ENCODE results near the gene PDHB. TPM values are rescaled to one million over a fixed set of nuclear protein-coding genes. Genes with fewer than 3 reads are reported as not detected.
A peak's percentile ranks its signal among the peaks of the same experiment; 100 is the strongest.

The PDHB gene
- total and polyA plus RNA-seq, 2 of the 13 experiments (the other 11 are each of a cell fraction or from before 2014, with no cell fraction given), result 108 to 153 TPM

GRCh38 chr3:58433400-58434167 is at the start of gene PDHB (continued):
- TF ChIP-seq HOXA9 (CRISPR knock-in tag; IDR thresholded peaks at IDR 0.05; ENCODE audit: borderline replicate concordance) (0 out of 2 replicates have a peak, but pooled peaks have one; percentile 84), ZNF337 (CRISPR knock-in tag; IDR thresholded peaks at IDR 0.05; ENCODE audit: borderline replicate concordance, low read depth) (no peak), ZNF629 (CRISPR knock-in tag; conservative IDR thresholded peaks at IDR 0.05) (no peak), HNRNPUL1 (IDR thresholded peaks at IDR 0.05; ENCODE audit: low read depth, low read length) (no peak), ZNF382 (CRISPR knock-in tag; IDR thresholded peaks at IDR 0.05; ENCODE audit: borderline replicate concordance) (no peak), NRL (CRISPR knock-in tag; IDR thresholded peaks at IDR 0.05; ENCODE audit: borderline replicate concordance) (peak; percentile 92), NCOR1 (IDR thresholded peaks at IDR 0.05; ENCODE audit: borderline replicate concordance, low read length) (no peak), SCMH1 (CRISPR knock-in tag; IDR thresholded peaks at IDR 0.05; ENCODE audit: borderline replicate concordance) (no peak), PHF21A (CRISPR knock-in tag; IDR thresholded peaks at IDR 0.05) (no peak; the same call in 1 of the 2 replicates), TAF15 (IDR thresholded peaks at IDR 0.05; ENCODE audit: low read depth, low read length, poor library complexity, severe bottlenecking) (peak; percentile 74), ZZZ3 (CRISPR knock-in tag; IDR thresholded peaks at IDR 0.05; ENCODE audit: borderline replicate concordance) (peak; percentile 73; the same call in 1 of the 2 replicates), ZFP37 (CRISPR knock-in tag; IDR thresholded peaks at IDR 0.05; ENCODE audit: borderline replicate concordance) (peak; percentile 56; the same call in 1 of the 2 replicates), ZNF792 (CRISPR knock-in tag; IDR thresholded peaks at IDR 0.05) (peak; percentile 93), FOXO4 (CRISPR knock-in tag; conservative IDR thresholded peaks at IDR 0.05) (0 out of 2 replicates have a peak, but pooled peaks have one; percentile 83), ZNF432 (CRISPR knock-in tag; IDR thresholded peaks at IDR 0.05; ENCODE audit: borderline replicate concordance) (no peak), TBX3 (IDR thresholded peaks at IDR 0.05; ENCODE audit: borderline replicate concordance) (peak; percentile 44; the same call in 1 of the 2 replicates), XRCC5 (optimal IDR thresholded peaks at IDR 0.05; ENCODE audit: low read length) (peak; percentile 11), ZBTB40 (IDR thresholded peaks at IDR 0.05) (peak; percentile 85), ZBTB40 (CRISPR knock-in tag; IDR thresholded peaks at IDR 0.05) (peak; percentile 99)

Measured in HepG2 (cell line).